Smooth muscle cell (in vitro differentiated cells): Measurements from ENCODE around the gene MEI1. TPM values are rescaled to one million over a fixed set of nuclear protein-coding genes. Genes with fewer than 3 reads are reported as not detected.

Experiments
- DNase-seq: peaks from one replicate; lab custom pipeline; 2025; ENCODE audit not compliant: unreplicated experiment; lab: John Stamatoyannopoulos, UW
- H2AFZ ChIP-seq: fragments of 200-600 bp; sonication (generic); 2 replicates; pipeline ENCODE4 v1.6.0; 2016; ENCODE audit warnings: antibody characterized with exemption, low read depth, mild to moderate bottlenecking
- H3F3A ChIP-seq: fragments of 200-600 bp; sonication (generic); 2 replicates; pipeline ENCODE4 v1.6.0; 2017; ENCODE audit warnings: antibody characterized with exemption, low read depth
- H3K27ac ChIP-seq: fragments of 200-600 bp; sonication (generic); 2 replicates; pipeline ENCODE4 v1.5.1; 2016; ENCODE audit warnings: low read depth, mild to moderate bottlenecking
- H3K27me3 ChIP-seq: fragments of 200-600 bp; sonication (generic); 2 replicates; pipeline ENCODE4 v1.6.1; 2016; ENCODE audit warnings: low read depth, mild to moderate bottlenecking
- H3K36me3 ChIP-seq: fragments of 200-600 bp; sonication (generic); 2 replicates; pipeline ENCODE4 v1.5.1; 2016; ENCODE audit warnings: low read depth
- H3K4me1 ChIP-seq: fragments of 200-600 bp; sonication (generic); 2 replicates; pipeline ENCODE4 v1.5.1; 2016; ENCODE audit warnings: low read depth
- H3K4me2 ChIP-seq: fragments of 200-600 bp; sonication (generic); 2 replicates; pipeline ENCODE4 v1.6.0; 2016; ENCODE audit warnings: mild to moderate bottlenecking
- H3K4me3 ChIP-seq: fragments of 200-600 bp; sonication (generic); 2 replicates; pipeline ENCODE4 v1.5.1; 2016; ENCODE audit warnings: mild to moderate bottlenecking
- H3K79me2 ChIP-seq: fragments of 200-600 bp; sonication (generic); 2 replicates; pipeline ENCODE4 v1.6.0; 2016; ENCODE audit warnings: low read depth, mild to moderate bottlenecking
- H3K9ac ChIP-seq: fragments of 200-600 bp; sonication (generic); 2 replicates; pipeline ENCODE4 v1.6.0; 2016; ENCODE audit warnings: low read depth
- H3K9me3 ChIP-seq: fragments of 200-600 bp; sonication (generic); replicated peaks from 2 replicates; pipeline ENCODE4 v1.5.1; 2016; ENCODE audit warnings: low read depth
- H4K20me1 ChIP-seq: fragments of 200-600 bp; sonication (generic); 2 replicates; pipeline ENCODE4 v1.6.0; 2016; ENCODE audit warnings: low read depth
- CTCF ChIP-seq: fragments of 200-600 bp; sonication (generic); IDR thresholded peaks from 2 replicates; pipeline ENCODE4 v1.5.1; 2017; ENCODE audit warnings: borderline replicate concordance, mild to moderate bottlenecking, antibody characterized with exemption; ENCODE audit not compliant: insufficient read depth, poor library complexity, severe bottlenecking
- WGBS: methylation state at CpG from one replicate; pipeline ENCODE4 v1.1.7; 2016; ENCODE audit warnings: low lambda C conversion rate; 5-methylcytosine and 5-hydroxymethylcytosine counted together
- polyA plus RNA-seq: library from polyadenylated mRNA; unstranded; fragments of >200 nt; fragmentation: Nextera tagmentation; extraction: Ambion mirVana; gene quantifications from 2 replicates; pipeline ENCODE4 v1.2.1, GENCODE V29; 2016
- total RNA-seq: library from RNA; depleted of rRNA; stranded (reverse); fragments of >200 nt; gene quantifications from 2 replicates; pipeline ENCODE4 v1.2.3, GENCODE V29; 2014

Gene MEI1
- total and polyA plus RNA-seq, 2 experiments from 2014 or later: 0.18 to 3.2 TPM

DNA sequence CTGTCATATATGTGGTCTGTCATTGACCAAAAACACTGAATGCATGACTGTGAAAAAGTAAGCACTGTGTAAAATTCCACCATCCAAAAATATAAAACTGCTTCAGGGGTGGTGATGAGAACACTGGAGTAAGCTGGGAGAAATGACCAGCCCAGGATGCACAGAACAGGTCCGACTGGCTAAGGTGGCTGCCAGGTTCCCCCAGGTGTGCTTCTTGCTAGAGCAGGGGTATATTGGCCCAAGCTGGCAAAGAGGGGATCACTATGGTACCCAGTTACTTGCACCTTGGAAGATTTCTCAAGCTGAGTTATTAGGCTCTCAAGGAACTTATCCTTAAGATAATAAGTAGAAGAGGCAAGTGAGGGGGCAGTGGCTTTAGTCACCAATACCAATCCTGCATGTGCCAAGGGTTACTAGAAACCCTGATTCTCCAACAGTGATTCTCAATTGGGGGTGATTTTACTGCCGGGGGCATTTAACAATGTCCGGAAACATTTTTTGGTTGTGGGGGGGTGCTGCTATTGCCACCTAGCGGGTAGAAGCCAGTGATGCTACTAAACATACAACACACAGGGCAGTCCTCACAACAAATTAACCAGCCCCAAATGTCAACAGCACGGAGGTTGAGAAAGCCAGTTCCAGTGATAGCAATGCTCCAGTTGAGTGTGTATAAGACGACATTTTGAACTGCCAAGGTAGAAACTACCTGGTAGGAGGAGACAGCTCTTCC lies 26.4 kb upstream of the MEI1 start:
- Histone ChIP-seq H3K79me2 (peaks cover 14% of the 10 kb centered on the region), H3K9ac (no peak overlapping the region), H3K4me2 (no peak overlapping the region), H3K36me3 (no peaks in the 10 kb centered on the region), H4K20me1 (peaks cover 13% of the 10 kb centered on the region), H3K27ac (no peak overlapping the region), H3K4me3 (no peak overlapping the region), H3F3A (peaks cover 10% of the 10 kb centered on the region), H3K27me3 (no peaks in the 10 kb centered on the region), H2AFZ (no peak overlapping the region), H3K4me1 (no peaks in the 10 kb centered on the region), H3K9me3 (no peaks in the 10 kb centered on the region)
- 75% methylated on average over 6 of the region's 6 CpGs for WGBS
- DNase-seq: no peak
- TF ChIP-seq CTCF: peak; percentile 14

DNA sequence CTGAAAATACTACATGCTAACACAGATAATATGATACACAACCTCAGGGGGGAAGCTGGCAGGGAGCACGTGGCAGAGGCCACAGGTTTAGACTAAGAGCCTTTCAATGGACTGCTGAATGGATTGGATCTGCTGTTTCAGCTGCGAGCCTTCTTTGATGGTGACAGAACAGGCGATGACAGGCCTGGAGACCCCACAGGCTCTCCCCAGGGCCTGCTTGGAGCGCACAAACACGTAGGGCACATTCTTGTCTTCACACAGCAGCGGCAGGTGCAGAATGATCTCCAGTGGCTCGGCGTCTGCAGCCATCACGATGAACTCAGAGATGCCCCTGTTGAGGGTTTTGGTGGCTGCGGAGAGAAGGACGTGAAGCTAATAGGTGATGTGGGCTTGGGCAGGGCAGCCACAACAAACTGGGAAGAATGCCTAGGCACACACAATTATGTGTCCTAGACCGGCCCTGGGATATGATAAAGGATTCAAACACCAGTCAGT lies 24.4 kb upstream of the MEI1 start:
- H4K20me1 ChIP-seq: peaks cover 30% of the 10 kb centered on the region
- no peaks in the 10 kb centered on the region for H3K9me3 ChIP-seq
- H3K4me3 ChIP-seq: no peak overlapping the region
- H3K4me1 ChIP-seq: no peaks in the 10 kb centered on the region
- H2AFZ ChIP-seq: no peak overlapping the region
- H3K79me2 ChIP-seq: peaks cover 25% of the 10 kb centered on the region
- no peak overlapping the region for H3K9ac ChIP-seq
- H3F3A ChIP-seq: peaks cover 8% of the 10 kb centered on the region
- H3K27ac ChIP-seq: no peak overlapping the region
- H3K4me2 ChIP-seq: no peak overlapping the region
- DNase-seq: no peak
- WGBS: 97% methylated on average over 11 of the region's 12 CpGs
- H3K27me3 ChIP-seq: no peaks in the 10 kb centered on the region
- no peak for TF ChIP-seq CTCF
- peaks cover 10% of the 10 kb centered on the region for H3K36me3 ChIP-seq

DNA sequence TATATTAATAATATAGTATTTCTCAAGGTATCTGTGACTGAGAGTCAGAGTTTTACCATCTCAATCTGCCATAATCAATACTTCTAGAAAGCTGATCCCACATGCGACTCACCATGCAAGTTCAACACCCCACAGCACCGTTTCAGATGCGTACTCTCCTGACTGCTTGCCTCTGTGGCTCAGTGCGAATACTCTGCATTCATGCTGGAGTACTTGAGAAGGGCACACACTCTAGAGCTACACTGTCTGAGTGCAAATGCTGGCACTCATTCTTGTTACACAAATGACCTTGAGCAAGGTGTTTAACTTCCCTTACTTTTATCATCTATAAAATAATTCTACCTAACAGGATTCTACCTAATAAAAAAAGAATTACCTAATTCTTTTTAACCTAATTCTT lies 23.2 kb upstream of the MEI1 start:
- H3K9ac ChIP-seq: no peak overlapping the region
- no peaks in the 10 kb centered on the region for H3K4me1 ChIP-seq
- peaks cover 8% of the 10 kb centered on the region for H3F3A ChIP-seq
- H4K20me1 ChIP-seq: peaks cover 42% of the 10 kb centered on the region
- H3K27me3 ChIP-seq: no peaks in the 10 kb centered on the region
- H3K4me2 ChIP-seq: no peak overlapping the region
- no peak for TF ChIP-seq CTCF
- H3K79me2 ChIP-seq: peaks cover 38% of the 10 kb centered on the region
- WGBS: 90% methylated on average over 4 of the region's 4 CpGs
- H3K27ac ChIP-seq: no peak overlapping the region
- DNase-seq: no peak
- H3K4me3 ChIP-seq: no peak overlapping the region
- peaks cover 10% of the 10 kb centered on the region for H3K36me3 ChIP-seq
- H2AFZ ChIP-seq: no peak overlapping the region
- H3K9me3 ChIP-seq: no peaks in the 10 kb centered on the region

DNA sequence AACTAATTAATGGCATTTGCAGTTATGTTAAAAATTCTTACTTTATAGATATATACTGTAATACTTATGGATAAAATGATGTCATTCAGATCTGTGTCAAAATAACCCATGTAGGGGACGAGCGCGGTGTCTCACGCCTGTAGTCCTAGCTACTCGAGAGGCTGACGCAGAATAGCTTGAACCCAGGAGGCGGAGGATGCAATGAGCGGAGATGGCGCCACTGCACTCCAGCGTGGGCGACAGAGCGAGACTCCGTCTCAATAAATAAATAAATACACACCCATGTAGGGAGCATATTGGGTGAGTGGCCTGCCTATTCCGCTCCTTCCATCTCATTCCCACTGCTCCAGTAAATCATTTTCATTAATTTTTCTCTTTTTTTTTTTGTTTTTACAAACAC lies 17.7 kb upstream of the MEI1 start:
- peaks cover 65% of the 10 kb centered on the region for H4K20me1 ChIP-seq
- WGBS: 75% methylated on average over 14 of the region's 14 CpGs
- no peaks in the 10 kb centered on the region for H3K9me3 ChIP-seq
- peaks cover 86% of the 10 kb centered on the region for H3K79me2 ChIP-seq
- peak overlapping the region; percentile 67 for H3K4me3 ChIP-seq
- peak overlapping the region; percentile 85 for H3K4me2 ChIP-seq
- no peak for TF ChIP-seq CTCF
- H3K36me3 ChIP-seq: peaks cover 10% of the 10 kb centered on the region
- H3F3A ChIP-seq: no peaks in the 10 kb centered on the region
- H2AFZ ChIP-seq: no peak overlapping the region
- peak overlapping the region; percentile 87 for H3K27ac ChIP-seq
- H3K4me1 ChIP-seq: no peaks in the 10 kb centered on the region
- DNase-seq: no peak
- no peaks in the 10 kb centered on the region for H3K27me3 ChIP-seq
- peak overlapping the region; percentile 82 for H3K9ac ChIP-seq
